A673 (cell line): ENCODE data around the gene VRTN. TPM values are rescaled to one million over a fixed set of nuclear protein-coding genes. Genes with fewer than 3 reads are reported as not detected.

Experiments
- BruUV-seq: library from RNA; stranded (reverse); fragments of 400-500 nt; replicated peaks from 2 replicates; lab custom pipeline; 2021; lab: Mats Ljungman, UMichigan
- CTCF ChIA-PET: fragments of 300-600 bp; sonication (Branson Sonifier 250); formaldehyde crosslinking; loops from one replicate; lab custom pipeline; 2022; ENCODE audit warnings: antibody characterized with exemption; lab: Charles Lee
- POLR2A ChIA-PET: fragments of 300-600 bp; sonication (Branson Sonifier 250); formaldehyde crosslinking; loops from one replicate; lab custom pipeline; 2022; ENCODE audit warnings: antibody characterized with exemption; ENCODE audit not compliant: low non-redundant PET; lab: Charles Lee
- DNase-seq: peaks from one replicate; pipeline ENCODE4 v3.0.0-alpha.2; 2015; ENCODE audit warnings: low spot score
- H3K27ac ChIP-seq: fragments of 200-600 bp; sonication (generic); 2 replicates; pipeline ENCODE4 v1.5.1; 2016; ENCODE audit warnings: mixed run types, low read depth, mild to moderate bottlenecking, mixed read lengths, antibody characterized with exemption, low read length; ENCODE audit not compliant: poor library complexity, severe bottlenecking
- H3K27me3 ChIP-seq: fragments of 200-600 bp; sonication (generic); replicated peaks from 2 replicates; pipeline ENCODE4 v1.6.1; 2017; ENCODE audit warnings: mixed run types, low read depth, mild to moderate bottlenecking, mixed read lengths, antibody characterized with exemption, low read length; ENCODE audit not compliant: insufficient read depth, poor library complexity
- H3K36me3 ChIP-seq: fragments of 200-600 bp; sonication (generic); 2 replicates; pipeline ENCODE4 v1.6.1; 2016; ENCODE audit warnings: mixed run types, mild to moderate bottlenecking, mixed read lengths, antibody characterized with exemption, low read length; ENCODE audit not compliant: insufficient read depth, poor library complexity, severe bottlenecking
- H3K4me1 ChIP-seq: fragments of 200-600 bp; sonication (generic); 2 replicates; pipeline ENCODE4 v1.6.1; 2017; ENCODE audit warnings: mixed run types, mild to moderate bottlenecking, mixed read lengths, antibody characterized with exemption, low read length; ENCODE audit not compliant: insufficient read depth, poor library complexity, severe bottlenecking
- H3K4me3 ChIP-seq: fragments of 200-600 bp; sonication (generic); 2 replicates; pipeline ENCODE4 v1.5.1; 2016; ENCODE audit warnings: low read depth, mixed run types, mild to moderate bottlenecking, mixed read lengths, low read length; ENCODE audit not compliant: poor library complexity, severe bottlenecking
- H3K9me3 ChIP-seq: fragments of 200-600 bp; sonication (generic); 2 replicates; pipeline ENCODE4 v1.6.1; 2016; ENCODE audit warnings: mixed run types, low read depth, mild to moderate bottlenecking, mixed read lengths, antibody characterized with exemption, low read length; ENCODE audit not compliant: poor library complexity, severe bottlenecking
- CTCF ChIP-seq: fragments of 300-800, 200-600 bp; sonication (generic); conservative IDR thresholded peaks from 2 replicates; pipeline ENCODE4 v1.5.1; 2017; ENCODE audit warnings: low read depth, mild to moderate bottlenecking, antibody characterized with exemption, low read length, moderate library complexity, mixed read lengths
- EZH2 ChIP-seq: fragments of 200-600 bp; sonication (generic); IDR thresholded peaks from 2 replicates; pipeline ENCODE4 v1.6.1; 2017; ENCODE audit warnings: borderline replicate concordance, low read depth, mild to moderate bottlenecking, mixed read lengths, antibody characterized with exemption, low read length; ENCODE audit not compliant: poor library complexity, severe bottlenecking
- intact Hi-C: fragments of 100-400 bp; cut with micrococcal nuclease; formaldehyde crosslinking; loops from one replicate; pipeline ENCODE4 v1.10.0; 2022; ENCODE audit not compliant: unreplicated experiment
- total RNA-seq: library from RNA; stranded (reverse); gene quantifications from 2 replicates; pipeline ENCODE4 v1.2.3, GENCODE V29; 2021

The VRTN gene
- total RNA-seq, 1 experiment from 2014 or later: not detected

- H3K36me3 ChIP-seq: no peaks in the 10 kb centered on the region
- no TSS peak for BruUV-seq
- no peak overlapping the region for H3K4me3 ChIP-seq
- H3K9me3 ChIP-seq: no peaks in the 10 kb centered on the region
- H3K27me3 ChIP-seq: peaks cover 3% of the 10 kb centered on the region
- DNase-seq: no peak
- ChIA-PET CTCF (no interaction called here), POLR2A (no interaction called here)
- TF ChIP-seq EZH2 (no peak), CTCF (no peak)
- no peaks in the 10 kb centered on the region for H3K4me1 ChIP-seq
- H3K27ac ChIP-seq: no peak overlapping the region
- intact Hi-C loops: no loop called here
Observed at GRCh38 chr14:74368026-74368425, 19.8 kb downstream of the VRTN start.

GRCh38 chr14:74368441-74368840 is 20.2 kb downstream of the VRTN start:
- POLR2A ChIA-PET: no interaction called here

GRCh38 chr14:74377976-74378690 is 29.9 kb downstream of the VRTN start:
- intact Hi-C loops: no loop called here
- CTCF ChIA-PET: no interaction called here
- BruUV-seq: no TSS peak
- TF ChIP-seq EZH2 (no peak), CTCF (no peak)
- POLR2A ChIA-PET: no interaction called here
- no peak overlapping the region for H3K4me3 ChIP-seq
- H3K36me3 ChIP-seq: no peaks in the 10 kb centered on the region
- no peaks in the 10 kb centered on the region for H3K27me3 ChIP-seq
- no peaks in the 10 kb centered on the region for H3K4me1 ChIP-seq
- H3K9me3 ChIP-seq: no peaks in the 10 kb centered on the region
- H3K27ac ChIP-seq: no peak overlapping the region
- DNase-seq: no peak

More at GRCh38 chr14:74368441-74368840, 20.2 kb downstream of the VRTN start:
- H3K9me3 ChIP-seq: no peaks in the 10 kb centered on the region
- CTCF ChIA-PET: no interaction called here
- H3K4me1 ChIP-seq: no peaks in the 10 kb centered on the region
- no TSS peak for BruUV-seq
- DNase-seq: no peak
- H3K27me3 ChIP-seq: no peaks in the 10 kb centered on the region
- H3K4me3 ChIP-seq: no peak overlapping the region
- H3K27ac ChIP-seq: no peak overlapping the region
- TF ChIP-seq CTCF (no peak), EZH2 (no peak)
- H3K36me3 ChIP-seq: no peaks in the 10 kb centered on the region
- intact Hi-C loops: no loop called here
